Measurements from ENCODE around the gene CTNNA3.

- TF ChIP-seq, protein P1, sequence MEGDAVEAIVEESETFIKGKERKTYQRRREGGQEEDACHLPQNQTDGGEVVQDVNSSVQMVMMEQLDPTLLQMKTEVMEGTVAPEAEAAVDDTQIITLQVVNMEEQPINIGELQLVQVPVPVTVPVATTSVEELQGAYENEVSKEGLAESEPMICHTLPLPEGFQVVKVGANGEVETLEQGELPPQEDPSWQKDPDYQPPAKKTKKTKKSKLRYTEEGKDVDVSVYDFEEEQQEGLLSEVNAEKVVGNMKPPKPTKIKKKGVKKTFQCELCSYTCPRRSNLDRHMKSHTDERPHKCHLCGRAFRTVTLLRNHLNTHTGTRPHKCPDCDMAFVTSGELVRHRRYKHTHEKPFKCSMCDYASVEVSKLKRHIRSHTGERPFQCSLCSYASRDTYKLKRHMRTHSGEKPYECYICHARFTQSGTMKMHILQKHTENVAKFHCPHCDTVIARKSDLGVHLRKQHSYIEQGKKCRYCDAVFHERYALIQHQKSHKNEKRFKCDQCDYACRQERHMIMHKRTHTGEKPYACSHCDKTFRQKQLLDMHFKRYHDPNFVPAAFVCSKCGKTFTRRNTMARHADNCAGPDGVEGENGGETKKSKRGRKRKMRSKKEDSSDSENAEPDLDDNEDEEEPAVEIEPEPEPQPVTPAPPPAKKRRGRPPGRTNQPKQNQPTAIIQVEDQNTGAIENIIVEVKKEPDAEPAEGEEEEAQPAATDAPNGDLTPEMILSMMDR (IDR thresholded peaks at IDR 0.05): no peak
- TF ChIP-seq POLR2A (IDR thresholded peaks at IDR 0.05): no peak
These were observed 262.7 kb downstream of the CTNNA3 start for GRCh38 chr10:67433276-67433675.
